SK-N-SH treated with all-trans-retinoic acid at 6 μM for 48 hours (cell line): ENCODE results near the gene GNG2.

ENCODE experiments used
- ARNTL ChIP-seq: fragments of 450-650 bp; formaldehyde crosslinking; IDR thresholded peaks from 2 replicates; pipeline ENCODE4 v1.5.0; 2020; ENCODE audit warnings: low read depth, mild to moderate bottlenecking, moderate library complexity, borderline replicate concordance
- BACH2 ChIP-seq: fragments of 250-450 bp; sonication (Bioruptor Pico); IDR thresholded peaks from 2 replicates; pipeline ENCODE4 v1.9.0; 2021; ENCODE audit warnings: mild to moderate bottlenecking, borderline replicate concordance
- ESRRG ChIP-seq: fragments of 250-450 bp; sonication (Bioruptor Pico); IDR thresholded peaks from 2 replicates; pipeline ENCODE4 v1.6.1; 2021; ENCODE audit warnings: mild to moderate bottlenecking
- OSR1 ChIP-seq: fragments of 250-450 bp; sonication (Bioruptor Pico); IDR thresholded peaks from 2 replicates; pipeline ENCODE4 v1.8.0; 2022; ENCODE audit warnings: moderate library complexity, mild to moderate bottlenecking, inconsistent platforms
- RARB ChIP-seq: fragments of 250-450 bp; sonication (Bioruptor Pico); IDR thresholded peaks from 2 replicates; pipeline ENCODE4 v1.8.0; 2021; ENCODE audit warnings: mild to moderate bottlenecking, moderate library complexity
- SNAI2 ChIP-seq: fragments of 250-450 bp; sonication (Bioruptor Pico); IDR thresholded peaks from 2 replicates; pipeline ENCODE4 v1.5.0; 2020; ENCODE audit warnings: mild to moderate bottlenecking, moderate library complexity
- TCF4 ChIP-seq: fragments of 250-450 bp; sonication (Bioruptor Pico); IDR thresholded peaks from 2 replicates; pipeline ENCODE4 v1.8.0; 2021; ENCODE audit warnings: mild to moderate bottlenecking, moderate library complexity, borderline replicate concordance
- ZFP30 ChIP-seq: fragments of 450-650 bp; formaldehyde crosslinking; IDR thresholded peaks from 2 replicates; pipeline ENCODE4 v1.5.0; 2022; ENCODE audit warnings: mild to moderate bottlenecking, moderate library complexity
- ZNF70 ChIP-seq: fragments of 450-650 bp; formaldehyde crosslinking; IDR thresholded peaks from 2 replicates; pipeline ENCODE4 v1.5.0; 2020; ENCODE audit warnings: mild to moderate bottlenecking, moderate library complexity
- TF ChIP-seq, protein P1 (sequence below): fragments of 250-450 bp; sonication (Bioruptor Pico); IDR thresholded peaks from 2 replicates; pipeline ENCODE4 v1.5.1; 2020; ENCODE audit warnings: low read depth, mild to moderate bottlenecking, moderate library complexity

DNA sequence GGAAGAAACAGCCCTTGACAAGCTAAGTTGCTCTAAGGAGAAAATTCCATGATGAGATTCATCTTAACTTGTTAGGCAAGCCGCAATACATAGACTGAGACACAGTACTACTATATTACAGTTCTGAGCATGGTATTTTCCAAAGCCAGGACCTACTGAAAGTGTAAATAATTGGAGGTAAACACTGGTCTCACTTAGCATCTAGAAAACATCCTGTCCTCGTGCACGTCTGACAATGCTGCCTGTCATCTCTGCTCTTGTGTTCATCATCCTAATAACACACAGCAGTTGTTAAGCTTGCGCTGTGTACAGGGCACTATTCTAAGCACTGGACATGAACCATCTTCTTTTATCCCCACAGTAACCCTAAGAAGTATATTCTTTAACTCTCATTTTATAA, 64.2 kb downstream of the GNG2 start:
- no peak for TF ChIP-seq ARNTL (CRISPR knock-in tag)
- no peak for TF ChIP-seq SNAI2 (CRISPR knock-in tag)
- TF ChIP-seq ESRRG (CRISPR knock-in tag) = no peak
- TF ChIP-seq TCF4 = no peak
- no peak for TF ChIP-seq OSR1 (CRISPR knock-in tag)
- TF ChIP-seq RARB (CRISPR knock-in tag) = no peak
- TF ChIP-seq, protein P1, sequence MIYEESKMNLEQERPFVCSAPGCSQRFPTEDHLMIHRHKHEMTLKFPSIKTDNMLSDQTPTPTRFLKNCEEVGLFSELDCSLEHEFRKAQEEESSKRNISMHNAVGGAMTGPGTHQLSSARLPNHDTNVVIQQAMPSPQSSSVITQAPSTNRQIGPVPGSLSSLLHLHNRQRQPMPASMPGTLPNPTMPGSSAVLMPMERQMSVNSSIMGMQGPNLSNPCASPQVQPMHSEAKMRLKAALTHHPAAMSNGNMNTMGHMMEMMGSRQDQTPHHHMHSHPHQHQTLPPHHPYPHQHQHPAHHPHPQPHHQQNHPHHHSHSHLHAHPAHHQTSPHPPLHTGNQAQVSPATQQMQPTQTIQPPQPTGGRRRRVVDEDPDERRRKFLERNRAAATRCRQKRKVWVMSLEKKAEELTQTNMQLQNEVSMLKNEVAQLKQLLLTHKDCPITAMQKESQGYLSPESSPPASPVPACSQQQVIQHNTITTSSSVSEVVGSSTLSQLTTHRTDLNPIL (CRISPR knock-in tag) = no peak
- TF ChIP-seq BACH2 (CRISPR knock-in tag) = no peak
- TF ChIP-seq ZFP30 (CRISPR knock-in tag) = no peak
- no peak for TF ChIP-seq ZNF70 (CRISPR knock-in tag)
